NT2/D1 (cell line): ENCODE measurements around the gene EXT2.

Experiments used
- YY1 ChIP-seq: IDR thresholded peaks from 2 replicates; pipeline ENCODE4 v1.6.1; 2011; ENCODE audit not compliant: insufficient read length, insufficient read depth
- ZNF274 ChIP-seq: IDR thresholded peaks from 2 replicates; pipeline ENCODE4 v1.6.1; 2011; ENCODE audit warnings: mild to moderate bottlenecking, low read depth, low read length

- no peak for TF ChIP-seq YY1
- no peak for TF ChIP-seq ZNF274
These were observed 170.7 kb downstream of the EXT2 start for GRCh38 chr11:44266056-44266780.
